OCI-LY7 (cell line): ENCODE data around the gene UBTFL1. TPM values are rescaled to one million over a fixed set of nuclear protein-coding genes. Genes with fewer than 3 reads are reported as not detected.
"Not testable (repeated sequence)": the region's sequence is repeated elsewhere in the genome, so short reads cannot be mapped to it uniquely, and the experiment has no call there.

Experiments
- BruUV-seq: library from RNA; stranded (reverse); fragments of 400-500 nt; replicated peaks from 2 replicates; lab custom pipeline; 2021; lab: Mats Ljungman, UMichigan
- CTCF ChIA-PET: fragments of 300-600 bp; sonication (Branson Sonifier 250); formaldehyde crosslinking; loops from one replicate; lab custom pipeline; 2022; ENCODE audit warnings: antibody characterized with exemption; ENCODE audit not compliant: unreplicated experiment; lab: Charles Lee
- POLR2A ChIA-PET: fragments of 300-600 bp; sonication (Branson Sonifier 250); formaldehyde crosslinking; loops from one replicate; lab custom pipeline; 2022; ENCODE audit warnings: antibody characterized with exemption; lab: Charles Lee
- DNase-seq: peaks from one replicate; pipeline ENCODE4 v3.0.0-alpha.2; 2015; ENCODE audit warnings: low spot score
- H2AFZ ChIP-seq: fragments of 200-600 bp; sonication (generic), shearing (Covaris generic); 2 replicates; pipeline ENCODE4 v1.6.1; 2014; ENCODE audit warnings: mild to moderate bottlenecking, antibody characterized with exemption, low read length, moderate library complexity
- H3K27ac ChIP-seq: fragments of 200-600 bp; sonication (generic); 2 replicates; pipeline ENCODE4 v1.5.1; 2014; ENCODE audit warnings: mixed run types, low read depth, mild to moderate bottlenecking, moderate library complexity, low read length, inconsistent platforms; ENCODE audit not compliant: poor library complexity, severe bottlenecking
- H3K36me3 ChIP-seq: fragments of 200-600 bp; sonication (generic); 2 replicates; pipeline ENCODE4 v1.6.1; 2014; ENCODE audit warnings: mild to moderate bottlenecking, antibody characterized with exemption, low read length, moderate library complexity, mixed read lengths; ENCODE audit not compliant: insufficient read depth
- H3K4me1 ChIP-seq: fragments of 200-600 bp; sonication (generic); 2 replicates; pipeline ENCODE4 v1.5.1; 2014; ENCODE audit warnings: mild to moderate bottlenecking, low read length; ENCODE audit not compliant: insufficient read depth, poor library complexity, severe bottlenecking
- H3K4me2 ChIP-seq: fragments of 200-600 bp; sonication (generic); 2 replicates; pipeline ENCODE4 v1.6.1; 2014; ENCODE audit warnings: mild to moderate bottlenecking, low read length
- H3K4me3 ChIP-seq: fragments of 200-600 bp; sonication (generic); 2 replicates; pipeline ENCODE4 v1.5.1; 2014; ENCODE audit warnings: mild to moderate bottlenecking, low read depth, low read length; ENCODE audit not compliant: poor library complexity, severe bottlenecking
- H3K79me2 ChIP-seq: fragments of 200-600 bp; sonication (generic); 2 replicates; pipeline ENCODE4 v1.6.1; 2016; ENCODE audit warnings: low read depth, mild to moderate bottlenecking, low read length, moderate library complexity, mixed read lengths; ENCODE audit not compliant: insufficient read depth
- H3K9me2 ChIP-seq: fragments of 200-600 bp; sonication (generic); 2 replicates; pipeline ENCODE4 v1.6.1; 2016; ENCODE audit warnings: mild to moderate bottlenecking, low read length, mixed read lengths; ENCODE audit not compliant: insufficient read depth
- H3K9me3 ChIP-seq: fragments of 200-600 bp; sonication (generic); 2 replicates; pipeline ENCODE4 v1.6.1; 2014; ENCODE audit warnings: mild to moderate bottlenecking, mixed run types, low read length, mixed read lengths
- H4K20me1 ChIP-seq: fragments of 200-600 bp; sonication (generic); 2 replicates; pipeline ENCODE4 v1.6.1; 2014; ENCODE audit warnings: mild to moderate bottlenecking, antibody characterized with exemption, low read length, moderate library complexity, mixed read lengths; ENCODE audit not compliant: insufficient read depth
- EZH2phosphoT487 ChIP-seq: fragments of 200-600 bp; sonication (generic); IDR thresholded peaks from 2 replicates; pipeline ENCODE4 v1.6.1; 2018; ENCODE audit warnings: low read depth, borderline replicate concordance, mild to moderate bottlenecking, mixed run types, antibody characterized with exemption, low read length, moderate library complexity, mixed read lengths
- intact Hi-C: fragments of 100-400 bp; cut with micrococcal nuclease; formaldehyde crosslinking; loops from one replicate; pipeline ENCODE4 v1.10.0; 2022; ENCODE audit not compliant: unreplicated experiment
- total RNA-seq, 2 experiments: library from RNA; depleted of rRNA in 1 of 2; stranded (reverse); fragments of >200 nt in 1 of 2; shearing (Covaris generic) in 1 of 2; gene quantifications; 2 replicates each; pipeline ENCODE4 v1.2.3, GENCODE V29; 2014 to 2022
- TF ChIP-seq, protein P1 (sequence below): fragments of 200-600 bp; sonication (generic); conservative IDR thresholded peaks from 2 replicates; pipeline ENCODE4 v1.5.1; 2014; ENCODE audit warnings: mild to moderate bottlenecking, antibody characterized with exemption, low read length, moderate library complexity, mixed read lengths

The UBTFL1 gene
- total RNA-seq, 2 experiments from 2014 or later = not detected

DNA sequence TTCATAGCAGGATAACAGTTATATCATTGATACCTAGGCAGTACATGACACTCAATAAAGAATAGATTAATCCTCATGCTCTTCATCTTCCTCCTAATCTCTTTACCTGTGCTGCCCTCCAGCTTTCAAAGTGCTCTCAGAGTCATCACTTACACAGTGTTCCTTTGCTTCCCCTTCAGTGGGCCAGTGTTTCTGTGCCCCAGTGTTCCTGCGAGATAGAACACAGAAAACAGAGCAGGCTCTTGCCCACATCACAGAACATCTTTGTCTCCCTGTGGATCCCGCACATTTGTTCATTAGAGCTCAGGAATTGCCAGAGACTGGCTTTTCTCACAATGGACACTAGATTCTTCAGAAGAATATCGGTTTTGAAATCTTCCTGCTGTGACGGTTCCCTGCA, 12.5 kb downstream of the UBTFL1 start:
- intact Hi-C loops, H2AFZ ChIP-seq, H3K4me1 ChIP-seq, H3K4me3 ChIP-seq, H4K20me1 ChIP-seq, DNase-seq, H3K36me3 ChIP-seq, H3K79me2 ChIP-seq, H3K27ac ChIP-seq, POLR2A ChIA-PET, H3K9me3 ChIP-seq, H3K4me2 ChIP-seq, BruUV-seq, CTCF ChIA-PET, H3K9me2 ChIP-seq: not testable (repeated sequence)

DNA sequence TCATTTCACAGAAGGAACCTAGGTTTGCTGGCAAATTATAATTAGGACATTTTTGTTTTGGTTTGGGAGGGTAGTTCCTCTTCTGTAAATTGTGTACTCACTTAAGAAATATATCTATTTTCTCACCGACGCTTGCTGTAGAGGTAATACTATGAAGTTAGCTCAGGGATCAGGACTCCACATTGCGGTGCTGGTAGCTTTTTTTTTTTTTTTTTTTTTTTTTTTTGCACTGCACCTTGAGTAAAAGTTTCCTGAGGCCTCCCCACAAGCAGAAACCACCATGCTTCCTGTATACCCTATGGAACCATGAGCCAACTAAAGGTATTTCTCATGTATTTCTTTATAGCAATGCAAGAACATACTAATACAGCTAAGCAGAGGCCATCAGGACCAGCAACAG, 14.7 kb downstream of the UBTFL1 start:
- DNase-seq = no peak
- no peak overlapping the region for H2AFZ ChIP-seq
- H3K4me2 ChIP-seq = no peak overlapping the region
- H3K4me1 ChIP-seq = no peaks in the 10 kb centered on the region
- H4K20me1 ChIP-seq = no peaks in the 10 kb centered on the region
- TF ChIP-seq, protein P1, sequence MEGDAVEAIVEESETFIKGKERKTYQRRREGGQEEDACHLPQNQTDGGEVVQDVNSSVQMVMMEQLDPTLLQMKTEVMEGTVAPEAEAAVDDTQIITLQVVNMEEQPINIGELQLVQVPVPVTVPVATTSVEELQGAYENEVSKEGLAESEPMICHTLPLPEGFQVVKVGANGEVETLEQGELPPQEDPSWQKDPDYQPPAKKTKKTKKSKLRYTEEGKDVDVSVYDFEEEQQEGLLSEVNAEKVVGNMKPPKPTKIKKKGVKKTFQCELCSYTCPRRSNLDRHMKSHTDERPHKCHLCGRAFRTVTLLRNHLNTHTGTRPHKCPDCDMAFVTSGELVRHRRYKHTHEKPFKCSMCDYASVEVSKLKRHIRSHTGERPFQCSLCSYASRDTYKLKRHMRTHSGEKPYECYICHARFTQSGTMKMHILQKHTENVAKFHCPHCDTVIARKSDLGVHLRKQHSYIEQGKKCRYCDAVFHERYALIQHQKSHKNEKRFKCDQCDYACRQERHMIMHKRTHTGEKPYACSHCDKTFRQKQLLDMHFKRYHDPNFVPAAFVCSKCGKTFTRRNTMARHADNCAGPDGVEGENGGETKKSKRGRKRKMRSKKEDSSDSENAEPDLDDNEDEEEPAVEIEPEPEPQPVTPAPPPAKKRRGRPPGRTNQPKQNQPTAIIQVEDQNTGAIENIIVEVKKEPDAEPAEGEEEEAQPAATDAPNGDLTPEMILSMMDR = no peak
- TF ChIP-seq EZH2phosphoT487 = no peak
- intact Hi-C loops = loop anchor here (10.0 kb wide), 1 partner anchor 64 kb away; no protein-coding TSS in a partner anchor
- POLR2A ChIA-PET = no interaction called here
- H3K79me2 ChIP-seq = no peaks in the 10 kb centered on the region
- H3K9me3 ChIP-seq = no peaks in the 10 kb centered on the region
- no TSS peak for BruUV-seq
- CTCF ChIA-PET = no interaction called here
- H3K27ac ChIP-seq = no peak overlapping the region
- H3K9me2 ChIP-seq = no peaks in the 10 kb centered on the region
- no peaks in the 10 kb centered on the region for H3K36me3 ChIP-seq
- H3K4me3 ChIP-seq = no peak overlapping the region

DNA sequence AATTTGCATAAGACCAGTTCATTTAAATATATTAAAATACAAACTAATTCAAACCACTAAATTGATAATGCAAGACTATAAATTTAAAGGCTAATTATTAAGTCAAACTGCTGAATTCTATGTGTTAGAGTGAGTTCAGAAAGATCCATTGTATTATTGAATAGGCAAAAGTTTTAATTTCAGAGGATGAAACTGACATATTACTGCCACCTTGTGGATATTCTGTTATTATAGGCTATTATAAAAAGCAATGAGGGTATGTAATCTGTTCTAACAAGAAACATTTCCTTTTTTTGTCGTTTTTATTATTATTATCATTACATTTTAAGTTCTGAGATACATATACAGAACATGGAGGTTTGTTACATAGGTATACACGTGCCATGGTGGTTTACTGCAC, 27.8 kb downstream of the UBTFL1 start:
- ChIA-PET CTCF (no interaction called here), POLR2A (no interaction called here)
- H3K36me3 ChIP-seq = no peaks in the 10 kb centered on the region
- no peak overlapping the region for H3K4me3 ChIP-seq
- intact Hi-C loops = no loop called here
- H4K20me1 ChIP-seq = no peaks in the 10 kb centered on the region
- H3K27ac ChIP-seq = no peak overlapping the region
- H3K79me2 ChIP-seq = no peaks in the 10 kb centered on the region
- DNase-seq = peak; percentile 6
- H2AFZ ChIP-seq = no peak overlapping the region
- H3K4me2 ChIP-seq = no peak overlapping the region
- H3K4me1 ChIP-seq = no peaks in the 10 kb centered on the region
- BruUV-seq = no TSS peak
- no peaks in the 10 kb centered on the region for H3K9me3 ChIP-seq
- TF ChIP-seq, protein P1 = peak; percentile 74
- TF ChIP-seq EZH2phosphoT487 = no peak
- H3K9me2 ChIP-seq = no peaks in the 10 kb centered on the region
